Ishikawa (cell line): ENCODE data around the gene PTF1A.

Experiments
- EP300 ChIP-seq: IDR thresholded peaks from 2 replicates; pipeline ENCODE4 v1.6.1; 2012; ENCODE audit warnings: borderline replicate concordance
- RAD21 ChIP-seq: IDR thresholded peaks from 2 replicates; pipeline ENCODE4 v1.6.1; 2012; ENCODE audit warnings: low read depth
- TF ChIP-seq, protein P1 (sequence below): IDR thresholded peaks from 2 replicates; pipeline ENCODE4 v1.6.1; 2012

DNA sequence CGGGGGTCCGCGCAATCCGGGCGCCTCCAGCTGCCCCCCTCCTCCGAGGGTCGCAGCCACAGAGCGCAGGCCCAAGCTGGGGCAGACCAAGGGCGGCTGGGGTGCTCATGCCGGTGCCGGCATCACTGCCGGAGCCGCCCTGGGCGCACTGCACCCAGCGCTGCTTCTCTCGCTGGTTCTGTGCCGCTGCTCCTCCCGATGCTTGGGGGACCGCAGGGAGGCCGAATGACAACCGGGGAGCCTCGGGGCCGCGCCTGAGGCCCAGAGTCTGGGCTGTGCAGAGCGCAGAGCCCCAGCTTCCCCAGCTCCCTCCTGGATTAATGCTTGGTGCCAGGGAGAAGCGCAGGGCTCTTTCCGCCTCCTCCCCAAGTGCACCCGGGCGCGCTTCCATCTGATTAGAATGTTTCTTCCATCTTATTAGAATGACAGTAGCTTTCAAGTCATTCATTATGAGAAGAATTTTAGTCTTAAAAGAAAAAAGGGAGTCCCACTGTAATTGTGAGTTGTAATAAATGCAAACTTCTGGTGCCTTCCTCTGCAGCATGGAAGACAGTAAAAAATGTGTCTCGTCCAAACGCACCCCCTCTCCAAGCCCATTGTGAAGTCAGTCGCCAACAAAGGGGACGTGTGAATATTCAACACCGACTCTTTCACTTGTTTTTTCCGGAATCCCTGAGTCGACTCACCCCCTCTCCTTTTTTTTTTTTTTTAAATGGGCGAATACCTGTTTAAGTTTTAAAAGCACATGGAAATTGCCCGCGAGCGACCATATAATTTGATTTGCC is 19.5 kb upstream of the PTF1A start:
- TF ChIP-seq, protein P1, sequence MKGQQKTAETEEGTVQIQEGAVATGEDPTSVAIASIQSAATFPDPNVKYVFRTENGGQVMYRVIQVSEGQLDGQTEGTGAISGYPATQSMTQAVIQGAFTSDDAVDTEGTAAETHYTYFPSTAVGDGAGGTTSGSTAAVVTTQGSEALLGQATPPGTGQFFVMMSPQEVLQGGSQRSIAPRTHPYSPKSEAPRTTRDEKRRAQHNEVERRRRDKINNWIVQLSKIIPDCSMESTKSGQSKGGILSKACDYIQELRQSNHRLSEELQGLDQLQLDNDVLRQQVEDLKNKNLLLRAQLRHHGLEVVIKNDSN, result no peak
- TF ChIP-seq RAD21, result no peak
- no peak for TF ChIP-seq EP300
